ENCODE results near the gene WRAP73.

Gene WRAP73

DNA sequence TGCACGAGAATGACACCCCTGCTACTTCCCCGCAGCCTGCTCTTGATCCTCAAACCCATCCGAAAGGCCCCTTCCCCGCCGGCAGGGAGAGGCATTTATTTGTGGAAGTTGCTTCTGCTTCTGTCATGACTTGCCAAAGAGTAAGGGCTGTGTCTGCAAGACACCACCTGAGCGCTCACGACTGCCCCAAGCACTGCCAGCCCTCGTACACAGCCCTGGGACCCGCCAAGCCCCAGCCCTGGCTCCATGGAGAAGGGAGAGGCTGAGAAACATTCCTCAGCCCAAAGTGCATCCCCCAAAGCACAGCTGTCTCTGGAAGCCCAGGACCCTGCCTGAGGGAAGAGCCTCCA is 31.4 kb downstream of the WRAP73 start:
- TF ChIP-seq, protein P1, sequence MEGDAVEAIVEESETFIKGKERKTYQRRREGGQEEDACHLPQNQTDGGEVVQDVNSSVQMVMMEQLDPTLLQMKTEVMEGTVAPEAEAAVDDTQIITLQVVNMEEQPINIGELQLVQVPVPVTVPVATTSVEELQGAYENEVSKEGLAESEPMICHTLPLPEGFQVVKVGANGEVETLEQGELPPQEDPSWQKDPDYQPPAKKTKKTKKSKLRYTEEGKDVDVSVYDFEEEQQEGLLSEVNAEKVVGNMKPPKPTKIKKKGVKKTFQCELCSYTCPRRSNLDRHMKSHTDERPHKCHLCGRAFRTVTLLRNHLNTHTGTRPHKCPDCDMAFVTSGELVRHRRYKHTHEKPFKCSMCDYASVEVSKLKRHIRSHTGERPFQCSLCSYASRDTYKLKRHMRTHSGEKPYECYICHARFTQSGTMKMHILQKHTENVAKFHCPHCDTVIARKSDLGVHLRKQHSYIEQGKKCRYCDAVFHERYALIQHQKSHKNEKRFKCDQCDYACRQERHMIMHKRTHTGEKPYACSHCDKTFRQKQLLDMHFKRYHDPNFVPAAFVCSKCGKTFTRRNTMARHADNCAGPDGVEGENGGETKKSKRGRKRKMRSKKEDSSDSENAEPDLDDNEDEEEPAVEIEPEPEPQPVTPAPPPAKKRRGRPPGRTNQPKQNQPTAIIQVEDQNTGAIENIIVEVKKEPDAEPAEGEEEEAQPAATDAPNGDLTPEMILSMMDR (conservative IDR thresholded peaks at IDR 0.05; ENCODE audit: low read depth, low read length): no peak
- DNase-seq (ENCODE audit: low read depth): no peak
- H3K4me3 ChIP-seq (ENCODE audit: low read depth, low read length): no peak overlapping the region

DNA sequence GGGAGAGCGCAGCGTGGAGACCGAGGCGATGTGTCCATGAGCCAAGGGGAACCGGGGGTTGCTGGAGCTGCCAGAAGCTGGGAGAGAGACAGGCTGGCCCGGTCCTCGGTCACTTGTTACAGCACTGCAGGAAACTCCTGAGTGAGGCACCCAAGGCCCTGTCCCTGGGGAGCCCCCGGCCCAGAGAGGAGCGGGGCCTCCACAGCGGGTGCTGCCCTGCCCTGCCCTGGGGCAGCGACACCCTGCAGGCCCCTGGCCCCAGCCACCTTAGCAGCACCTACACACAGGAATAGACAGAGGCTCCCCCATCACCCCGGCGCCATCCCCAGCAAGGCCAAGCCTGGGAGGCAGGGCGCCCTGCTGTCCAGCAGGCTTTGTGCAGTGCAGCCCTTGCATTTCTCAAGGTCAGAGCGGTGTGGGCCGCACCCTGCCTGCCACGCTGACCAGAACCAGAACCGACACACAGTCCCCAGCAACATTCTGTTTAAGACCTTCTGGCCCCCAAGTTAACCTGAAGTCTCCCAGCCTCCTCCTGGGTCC is 32.0 kb downstream of the WRAP73 start:
- TF ChIP-seq, protein P1 (conservative IDR thresholded peaks at IDR 0.05; ENCODE audit: low read depth, low read length): no peak
- DNase-seq (ENCODE audit: low read depth): no peak
- H3K4me3 ChIP-seq (ENCODE audit: low read depth, low read length): no peak overlapping the region

DNA sequence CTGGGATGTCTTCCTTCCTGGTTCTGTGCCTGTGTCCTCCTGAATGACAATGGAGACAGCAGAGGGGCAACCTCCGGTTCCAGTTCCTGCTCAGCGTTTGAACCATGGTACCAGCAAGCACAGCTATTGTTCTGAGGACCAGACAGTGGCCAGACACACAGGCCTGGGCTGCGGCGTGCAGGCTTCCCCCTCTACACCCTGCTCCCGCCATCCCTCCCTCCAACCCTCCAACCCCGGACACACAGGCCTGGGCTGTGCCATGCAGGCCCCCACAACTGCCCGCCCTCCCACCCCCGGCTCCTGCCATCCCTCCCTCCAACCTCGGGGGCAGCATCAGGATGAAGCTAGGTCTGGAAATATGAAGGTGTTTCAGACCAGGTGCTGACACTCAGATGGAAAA is 33.0 kb downstream of the WRAP73 start:
- TF ChIP-seq, protein P1 (conservative IDR thresholded peaks at IDR 0.05; ENCODE audit: low read depth, low read length): no peak
- no peak for DNase-seq (ENCODE audit: low read depth)

DNA sequence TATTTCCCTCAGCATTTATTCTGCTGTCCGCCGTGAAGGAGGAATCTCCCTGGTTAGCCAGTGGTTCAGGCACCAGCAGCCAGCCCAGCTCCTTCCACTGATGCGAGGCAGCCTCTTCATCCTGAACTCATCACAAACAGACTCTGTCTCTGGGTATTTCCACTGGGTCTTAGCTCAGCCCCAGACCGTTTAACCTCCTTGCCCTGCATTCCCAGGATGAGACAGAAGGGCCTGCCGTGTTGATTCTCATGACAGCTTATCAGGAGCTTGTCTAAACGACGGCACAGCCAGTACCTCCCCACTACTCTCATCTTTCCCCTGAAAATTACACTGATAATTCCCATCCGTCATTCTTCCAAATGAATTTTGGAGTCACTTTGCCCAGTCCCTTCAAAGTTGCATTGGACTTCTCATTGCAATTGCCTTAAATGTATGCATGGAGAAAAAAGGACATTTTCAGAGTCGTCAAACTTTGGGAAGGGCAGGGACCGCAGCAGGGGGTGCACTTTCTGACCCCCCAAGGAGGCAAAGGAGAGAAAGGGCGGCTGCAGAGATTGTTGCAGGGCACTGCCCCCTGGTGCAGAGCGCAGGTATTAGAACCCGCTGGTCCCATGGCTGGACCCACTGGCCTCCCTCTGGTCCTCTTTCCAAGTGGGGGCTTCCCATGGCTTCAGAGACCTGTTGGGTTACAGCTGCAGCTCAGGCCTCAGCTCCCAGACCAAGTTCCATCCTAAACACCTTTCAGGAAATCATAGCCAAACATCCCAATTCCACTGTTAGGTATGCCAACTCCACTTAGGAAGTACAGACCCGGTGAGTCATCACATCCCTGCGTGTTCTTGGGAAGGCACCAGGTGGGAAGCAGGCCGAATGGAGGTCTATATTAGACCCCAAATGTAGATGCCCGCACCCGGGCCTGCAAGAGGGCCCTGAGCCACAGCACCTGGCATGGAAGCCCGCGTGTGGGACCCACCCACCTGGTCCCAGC is 34.9 kb downstream of the WRAP73 start:
- DNase-seq (ENCODE audit: low read depth): peak; percentile 31
- TF ChIP-seq, protein P1 (conservative IDR thresholded peaks at IDR 0.05; ENCODE audit: low read depth, low read length): peak; percentile 81
- no peak overlapping the region for H3K4me3 ChIP-seq (ENCODE audit: low read depth, low read length)

More for the DNA sequence above, 33.0 kb downstream of the WRAP73 start:
- H3K4me3 ChIP-seq (ENCODE audit: low read depth, low read length): no peak overlapping the region

DNA sequence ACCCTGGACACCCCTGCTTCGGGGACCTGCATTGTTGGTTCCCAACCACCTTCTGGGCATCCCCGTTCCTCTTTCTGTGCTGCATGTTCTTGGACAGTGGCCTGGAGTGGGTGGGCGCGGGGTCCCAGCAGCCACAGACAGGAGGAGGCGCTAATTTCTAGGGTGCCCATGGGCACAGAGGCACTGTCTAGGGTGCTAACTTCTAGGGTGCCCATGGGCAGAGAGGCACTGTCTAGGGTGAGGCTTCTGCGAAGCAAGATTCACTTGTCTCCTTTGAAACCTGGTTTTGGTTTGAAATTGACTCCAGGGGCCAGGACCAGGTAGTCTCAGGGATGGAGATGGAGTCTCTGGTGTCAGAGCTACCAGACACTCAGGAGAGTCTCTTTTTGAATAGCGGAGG is 37.8 kb downstream of the WRAP73 start:
- H3K4me3 ChIP-seq (ENCODE audit: low read depth, low read length): no peak overlapping the region
- DNase-seq (ENCODE audit: low read depth): no peak

DNA sequence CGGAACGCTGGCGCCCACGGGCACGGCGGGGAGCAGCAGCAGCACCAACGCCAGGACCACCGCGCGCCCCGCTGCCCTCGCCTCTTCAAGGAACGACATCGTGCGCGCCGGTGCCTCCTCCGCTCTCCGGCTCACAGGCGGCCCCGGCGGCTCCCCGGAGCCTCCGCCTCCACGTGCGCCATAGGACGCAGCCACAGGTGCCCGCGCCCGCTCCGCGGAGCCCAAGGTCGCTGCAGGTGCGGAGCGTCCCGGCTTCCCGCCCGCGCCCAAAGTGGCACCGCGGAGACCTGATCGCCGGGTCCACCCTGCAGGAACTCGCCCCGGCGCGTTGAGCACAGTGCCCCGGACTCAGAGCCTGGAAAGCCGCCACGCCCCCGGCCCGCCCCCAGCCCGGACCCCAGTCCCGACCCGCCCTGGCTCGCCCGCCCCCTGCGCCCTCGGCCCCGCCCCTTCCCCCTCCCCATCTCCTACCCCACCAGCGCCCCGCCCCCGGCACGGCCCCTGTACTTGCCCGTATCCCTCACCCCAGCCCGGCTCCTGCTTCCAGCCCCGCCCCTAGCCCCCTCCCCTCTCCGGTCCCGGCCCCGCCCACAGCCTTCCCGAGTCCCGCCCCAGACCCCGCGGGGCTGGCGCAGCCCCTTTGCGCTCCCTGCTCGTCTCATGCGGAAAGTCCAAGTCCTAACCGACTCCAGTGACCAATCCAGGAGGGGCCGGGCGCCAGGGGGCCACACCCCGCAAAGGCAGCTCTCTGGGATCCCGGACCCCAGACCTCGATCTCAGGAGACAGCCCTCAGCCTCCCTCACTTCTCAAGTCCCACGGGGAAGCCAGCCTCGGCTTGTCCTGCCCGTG is 38.5 kb downstream of the WRAP73 start, which contains the start of gene MEGF6:
Gene MEGF6, minus strand, starts transcription at position 339 of the 850 bp plus-strand sequence. Its CDS starts 240 bp downstream, at position 99.
- TF ChIP-seq, protein P1 (conservative IDR thresholded peaks at IDR 0.05; ENCODE audit: low read depth, low read length): no peak
- H3K4me3 ChIP-seq (ENCODE audit: low read depth, low read length): peak within 1 kb of the TSS; percentile 45
- DNase-seq (ENCODE audit: low read depth): peak; percentile 48

More for the DNA sequence above, 37.8 kb downstream of the WRAP73 start:
- TF ChIP-seq, protein P1 (conservative IDR thresholded peaks at IDR 0.05; ENCODE audit: low read depth, low read length): no peak

Data from choroid plexus epithelial cell (primary cell).